K562 (cell line): ENCODE measurements around the gene PIK3AP1. TPM values are rescaled to one million over a fixed set of nuclear protein-coding genes. Genes with fewer than 3 reads are reported as not detected.

Source experiments
- ATAC-seq: fragments of 200-7000 bp; cut with Tn5 transposase; 3 replicates; pipeline ENCODE4 v1.9.1; 2020; ENCODE audit warnings: moderate library complexity
- BruUV-seq: library from RNA; stranded (reverse); fragments of 400-500 nt; replicated peaks from 2 replicates; lab custom pipeline; 2021; lab: Mats Ljungman, UMichigan
- CTCF ChIA-PET: fragments of 300-600 bp; formaldehyde crosslinking; extraction: SDS; loops from one replicate; lab custom pipeline; 2021; ENCODE audit warnings: low intra/inter-chr PET ratio; lab: Yijun Ruan, JAX
- POLR2A ChIA-PET: fragments of 300-600, 350-650 bp; sonication (Branson Sonifier 250); formaldehyde crosslinking; extraction: SDS; loops from one replicate; lab custom pipeline; 2021; ENCODE audit warnings: antibody characterized with exemption, inconsistent platforms; lab: Yijun Ruan, JAX
- DNase-seq, 4 experiments: peaks; one replicate each; pipeline versions ENCODE4 v3.0.0 to v3.0.0-alpha.2; 2011 to 2018; ENCODE audit warnings: low spot score in 3 of 4, mixed read lengths in 3 of 4; ENCODE audit errors: extremely low read depth in 1 of 4
- FAIRE-seq: peaks from 2 replicates; lab custom pipeline; 2011; peaks lifted over from hg19 to GRCh38; lab: Jason Lieb, UNC
- H2AFZ ChIP-seq: 2 replicates; pipeline ENCODE4 v1.6.0; 2011; ENCODE audit warnings: low read depth, low read length, control low read depth, inconsistent platforms
- H3K27ac ChIP-seq: fragments of 200-600 bp; 3 replicates; pipeline ENCODE4 v1.8.0; 2011; ENCODE audit warnings: low read depth, mild to moderate bottlenecking, control low read depth, inconsistent platforms, low read length, moderate library complexity, mixed read lengths; ENCODE audit errors: extremely low read depth
- H3K27me3 ChIP-seq, 2 experiments: fragments of 300-600 bp in 1 of 2; 2 replicates in 1 of 2; 3 replicates in 1 of 2; pipeline versions ENCODE4 v1.6.0 to v1.8.0; 2011; ENCODE audit warnings: inconsistent platforms in 2 of 2, low read length in 2 of 2, mild to moderate bottlenecking in 1 of 2, mixed read lengths in 1 of 2, moderate library complexity in 1 of 2; ENCODE audit not compliant: control insufficient read depth in 2 of 2, insufficient read depth in 2 of 2
- H3K36me3 ChIP-seq: fragments of 300-600 bp; 3 replicates; pipeline ENCODE4 v1.8.0; 2011; ENCODE audit warnings: mild to moderate bottlenecking, low read length, inconsistent platforms; ENCODE audit not compliant: control insufficient read depth, insufficient read depth
- H3K4me1 ChIP-seq, 2 experiments: fragments of 200-600 bp in 1 of 2; replicated peaks in 1 of 2; 2 replicates in 1 of 2; 3 replicates in 1 of 2; pipeline versions ENCODE4 v1.5.1 to v1.8.0; 2011; ENCODE audit warnings: inconsistent platforms in 2 of 2, low read length in 2 of 2, mild to moderate bottlenecking in 1 of 2, mixed read lengths in 1 of 2, moderate library complexity in 1 of 2; ENCODE audit not compliant: control insufficient read depth in 2 of 2, insufficient read depth in 2 of 2
- H3K4me2 ChIP-seq: 2 replicates; pipeline ENCODE4 v1.6.1; 2011; ENCODE audit warnings: low read length, control low read depth, inconsistent platforms, mixed read lengths; ENCODE audit not compliant: insufficient read depth
- H3K4me3 ChIP-seq: fragments of 200-600 bp; sonication (generic), shearing (Covaris generic); 2 replicates; pipeline ENCODE4 v1.5.1; 2016; ENCODE audit warnings: control low read depth, inconsistent platforms
- H3K79me2 ChIP-seq: fragments of 200-600 bp; 3 replicates; pipeline ENCODE4 v1.8.0; 2011; ENCODE audit warnings: low read length, inconsistent platforms; ENCODE audit not compliant: control insufficient read depth, insufficient read depth
- H3K9ac ChIP-seq, 2 experiments: 2 replicates each; pipeline versions ENCODE4 v1.6.0 to v1.6.1; 2011; ENCODE audit warnings: low read depth in 2 of 2, low read length in 2 of 2, control low read depth in 1 of 2, inconsistent platforms in 1 of 2, mild to moderate bottlenecking in 1 of 2, mixed read lengths in 1 of 2; ENCODE audit not compliant: insufficient read depth in 1 of 2
- H3K9me1 ChIP-seq: one replicate; pipeline ENCODE4 v1.6.0; 2011; ENCODE audit warnings: inconsistent platforms, mild to moderate bottlenecking, low read length, moderate library complexity; ENCODE audit not compliant: control insufficient read depth, insufficient read depth
- H3K9me3 ChIP-seq: replicated peaks from 2 replicates; pipeline ENCODE4 v1.5.1; 2011; ENCODE audit warnings: low read depth, low read length, inconsistent platforms; ENCODE audit not compliant: control insufficient read depth, insufficient read depth
- H4K20me1 ChIP-seq: replicated peaks from 2 replicates; pipeline ENCODE4 v1.6.1; 2011; ENCODE audit warnings: low read length, inconsistent platforms, mixed read lengths; ENCODE audit not compliant: control insufficient read depth, insufficient read depth
- BCOR ChIP-seq: fragments of 450-650 bp; IDR thresholded peaks from 2 replicates; pipeline ENCODE4 v1.6.1; 2016
- CBX8 ChIP-seq: fragments of 200-600 bp; sonication (generic); IDR thresholded peaks from 2 replicates; pipeline ENCODE4 v1.6.1; 2012; ENCODE audit warnings: borderline replicate concordance, mixed run types, low read depth, mild to moderate bottlenecking, moderate library complexity, mixed read lengths, low read length, control low read depth, inconsistent platforms; ENCODE audit not compliant: poor library complexity, severe bottlenecking; ENCODE audit errors: extremely low read depth
- FOXA3 ChIP-seq, 2 experiments: fragments of 450-650 bp in 1 of 2; sonication (generic) in 1 of 2; formaldehyde crosslinking; IDR thresholded peaks in 1 of 2; conservative IDR thresholded peaks in 1 of 2; 2 replicates each; pipeline versions ENCODE4 v1.4.0 to v1.8.0; 2020 to 2022; ENCODE audit warnings: mild to moderate bottlenecking in 2 of 2, missing genetic modification reagents in 1 of 2
- GATAD2A ChIP-seq: fragments of 450-650 bp; IDR thresholded peaks from 2 replicates; pipeline ENCODE4 v1.6.1; 2017
- HLTF ChIP-seq: fragments of 450-650 bp; IDR thresholded peaks from 2 replicates; pipeline ENCODE4 v1.6.1; 2016
- HMG20A ChIP-seq: fragments of 450-650 bp; formaldehyde crosslinking; conservative IDR thresholded peaks from 2 replicates; pipeline ENCODE4 v1.4.0; 2020; ENCODE audit warnings: mild to moderate bottlenecking, mixed read lengths
- LCOR ChIP-seq: sonication (generic); formaldehyde crosslinking; IDR thresholded peaks from 2 replicates; pipeline ENCODE4 v1.8.0; 2022; ENCODE audit warnings: mild to moderate bottlenecking, missing genetic modification reagents
- MTA1 ChIP-seq: fragments of 450-650 bp; IDR thresholded peaks from 2 replicates; pipeline ENCODE4 v1.6.1; 2017; ENCODE audit warnings: borderline replicate concordance
- NFATC3 ChIP-seq: fragments of 450-650 bp; IDR thresholded peaks from 2 replicates; pipeline ENCODE4 v1.6.1; 2017; ENCODE audit warnings: mild to moderate bottlenecking
- NR2C1 ChIP-seq, 2 experiments: fragments of 450-650 bp; IDR thresholded peaks; 2 replicates each; pipeline ENCODE4 v1.6.1; 2017; ENCODE audit warnings: mild to moderate bottlenecking in 2 of 2, antibody characterized with exemption in 1 of 2, inconsistent platforms in 1 of 2, missing compliant biosample characterization in 1 of 2, missing genetic modification characterization in 1 of 2
- RBM34 ChIP-seq: fragments of 200-400 bp; formaldehyde crosslinking; IDR thresholded peaks from 2 replicates; pipeline ENCODE4 v1.6.1; 2018; ENCODE audit warnings: low read length, borderline replicate concordance; ENCODE audit not compliant: insufficient read depth
- SMARCE1 ChIP-seq: fragments of 450-650 bp; IDR thresholded peaks from 2 replicates; pipeline ENCODE4 v1.7.1; 2016; ENCODE audit warnings: mild to moderate bottlenecking
- TARDBP ChIP-seq: fragments of 450-650 bp; IDR thresholded peaks from 2 replicates; pipeline ENCODE4 v1.6.1; 2016
- ZNF23 ChIP-seq: fragments of 250-450 bp; sonication (Bioruptor Pico); IDR thresholded peaks from 2 replicates; pipeline ENCODE4 v1.4.0; 2020; ENCODE audit warnings: mild to moderate bottlenecking
- ZNF408 ChIP-seq: fragments of 250-450 bp; sonication (Bioruptor Pico); IDR thresholded peaks from 2 replicates; pipeline ENCODE4 v1.4.0; 2020; ENCODE audit warnings: low read depth, mild to moderate bottlenecking, moderate library complexity
- ZNF584 ChIP-seq: fragments of 200-800 bp; sonication (Bioruptor generic); IDR thresholded peaks from 2 replicates; pipeline ENCODE4 v1.6.1; 2016; ENCODE audit warnings: low read depth, mild to moderate bottlenecking, missing genetic modification characterization, missing compliant biosample characterization
- WGBS: fragments of 100-300 bp; shearing (Covaris generic); methylation state at CpG from one replicate; pipeline ENCODE4 v1.1.6; 2016; ENCODE audit warnings: low coverage, mixed read lengths; ENCODE audit not compliant: insufficient coverage; ENCODE audit errors: missing lambda C conversion rate; 5-methylcytosine and 5-hydroxymethylcytosine counted together
- in situ Hi-C: fragments of 300-500 bp; cut with MboI; formaldehyde crosslinking; loops from 4 replicates; pipeline ENCODE4 v1.15.0; 2018; ENCODE audit warnings: inconsistent platforms, mixed read lengths
- intact Hi-C: fragments of 100-400 bp; cut with micrococcal nuclease; formaldehyde crosslinking; loops from 2 replicates; pipeline ENCODE4 v1.14.2; 2022
- polyA plus RNA-seq, 8 experiments: library from polyadenylated mRNA; depleted of rRNA in 4 of 8; stranded (reverse) in 5 of 8; unstranded in 3 of 8; fragments of >200 nt; fragmentation: Nextera tagmentation in 2 of 8; fragmentation: Illumina TruSeq in 1 of 8; extraction: Ambion mirVana in 2 of 8; extraction: Trizol in 1 of 8; gene quantifications; 2 replicates each; pipeline versions ENCODE4 v1.2.1 to v1.2.3, GENCODE V29; 2011 to 2014; ENCODE audit warnings: inconsistent platforms in 1 of 8, missing spikeins in 1 of 8
- total RNA-seq, 7 experiments: library from RNA; depleted of rRNA in 6 of 7; stranded (reverse); fragments of >200 nt in 6 of 7; fragmentation: Illumina TruSeq in 2 of 7; extraction: Trizol in 2 of 7; gene quantifications; 2 replicates each; pipeline versions ENCODE4 v1.2.1 to v1.2.3, GENCODE V29; 2011 to 2021; ENCODE audit warnings: low replicate concordance in 1 of 7
- TF ChIP-seq, protein P1 (sequence below): fragments of 450-650 bp; formaldehyde crosslinking; IDR thresholded peaks from 2 replicates; pipeline ENCODE4 v1.4.0; 2020; ENCODE audit warnings: mild to moderate bottlenecking, moderate library complexity

The PIK3AP1 gene
- total and polyA plus RNA-seq, 9 of the 15 experiments (the other 6 are each of a cell fraction or from before 2014, with no cell fraction given), result 0.20 to 2.4 (median 1.4) TPM

DNA sequence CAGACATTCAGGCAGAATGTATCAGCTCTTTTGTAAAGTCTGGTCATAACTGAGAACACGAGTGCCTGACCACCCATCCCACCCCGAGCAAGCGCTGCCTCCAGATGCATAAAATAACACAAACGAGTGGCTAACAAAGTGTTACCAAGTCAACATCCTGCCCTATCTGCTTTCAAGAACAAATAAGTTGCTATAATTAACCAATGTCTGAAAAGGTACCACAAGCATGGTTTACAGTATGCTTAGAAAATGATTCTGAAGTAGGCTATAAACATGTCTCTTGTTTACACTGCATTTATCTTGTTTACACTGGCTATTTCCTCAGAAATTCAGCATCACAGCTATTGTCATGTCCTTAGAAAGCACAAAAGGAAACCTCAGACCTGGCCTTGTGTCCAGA is 49.5 kb downstream of the PIK3AP1 start:
- no peaks in the 10 kb centered on the region for H3K36me3 ChIP-seq
- CTCF ChIA-PET, result no interaction called here
- H3K9me1 ChIP-seq, result no peaks in the 10 kb centered on the region
- no peak overlapping the region for H3K9ac ChIP-seq
- in situ Hi-C loops, result no loop called here
- BruUV-seq, result no TSS peak
- DNase-seq, result no peak
- no peak overlapping the region for H2AFZ ChIP-seq
- WGBS, result 59% methylated on average over 3 of the region's 4 CpGs
- peaks cover 0 to 5% of the 10 kb centered on the region in 2 experiments; a peak in 4 of 5 replicates for H3K4me1 ChIP-seq
- TF ChIP-seq FOXA3 (CRISPR knock-in tag; conservative IDR thresholded peaks at IDR 0.05 in 1 of 2, IDR thresholded peaks at IDR 0.05 in 1 of 2), result 0 out of 4 replicates have a peak, but pooled peaks of 1 of the 2 experiments have one; percentile 7
- TF ChIP-seq ZNF584 (CRISPR knock-in tag), result no peak
- POLR2A ChIA-PET, result no interaction called here
- no peak overlapping the region for H3K4me2 ChIP-seq
- H3K27ac ChIP-seq, result no peak overlapping the region
- intact Hi-C loops, result no loop called here
- no peaks in the 10 kb centered on the region for H4K20me1 ChIP-seq
- no peaks in the 10 kb centered on the region for H3K79me2 ChIP-seq
- no peaks in the 10 kb centered on the region for H3K9me3 ChIP-seq
- no peak for ATAC-seq
- no peaks in the 10 kb centered on the region for H3K27me3 ChIP-seq
- H3K4me3 ChIP-seq, result no peak overlapping the region
- no peak for FAIRE-seq

DNA sequence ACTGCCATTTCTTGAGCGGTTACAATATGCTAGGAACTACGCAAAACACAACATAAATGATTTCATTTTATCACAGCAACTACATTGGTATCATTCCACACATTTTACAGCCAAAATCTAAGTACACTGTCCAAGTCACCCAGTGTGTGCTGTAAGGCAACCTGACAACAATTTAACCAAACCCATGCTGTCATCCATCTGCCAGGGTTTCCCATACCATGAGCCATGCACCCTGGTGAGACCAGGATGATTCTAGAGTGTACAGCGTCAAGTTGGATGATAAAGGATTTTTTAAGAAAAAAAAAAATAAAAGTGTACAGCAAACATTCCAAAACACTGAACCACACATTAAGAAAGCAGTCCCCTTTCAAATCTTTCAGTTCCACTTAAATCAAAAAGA is 52.9 kb downstream of the PIK3AP1 start:
- Histone ChIP-seq H3K9me3 (no peaks in the 10 kb centered on the region), H3K79me2 (no peaks in the 10 kb centered on the region), H3K9me1 (no peaks in the 10 kb centered on the region), H3K4me1 (peaks cover 0 to 5% of the 10 kb centered on the region in 2 experiments; a peak in 2 of 5 replicates), H3K4me3 (no peak overlapping the region), H3K27ac (no peak overlapping the region), H4K20me1 (no peaks in the 10 kb centered on the region), H3K9ac (no peak overlapping the region), H3K4me2 (no peak overlapping the region), H2AFZ (no peak overlapping the region), H3K27me3 (no peaks in the 10 kb centered on the region), H3K36me3 (no peaks in the 10 kb centered on the region)
- CTCF ChIA-PET, result no interaction called here
- no TSS peak for BruUV-seq
- WGBS, result 70% methylated on average over 3 of the region's 3 CpGs
- FAIRE-seq (no peak), ATAC-seq (no peak), DNase-seq (no peak)
- intact Hi-C loops, result no loop called here
- POLR2A ChIA-PET, result no interaction called here
- in situ Hi-C loops, result no loop called here
- TF ChIP-seq LCOR, result no peak
- no peak for TF ChIP-seq ZNF408
- TF ChIP-seq CBX8, result no peak
- TF ChIP-seq NR2C1 (IDR thresholded peaks at IDR 0.05), result no peak
- TF ChIP-seq NR2C1 (tag; IDR thresholded peaks at IDR 0.05), result no peak
- no peak for TF ChIP-seq RBM34
- TF ChIP-seq BCOR, result no peak
- TF ChIP-seq HMG20A (CRISPR knock-in tag), result no peak
- no peak for TF ChIP-seq ZNF23 (CRISPR knock-in tag)
- TF ChIP-seq, protein P1, sequence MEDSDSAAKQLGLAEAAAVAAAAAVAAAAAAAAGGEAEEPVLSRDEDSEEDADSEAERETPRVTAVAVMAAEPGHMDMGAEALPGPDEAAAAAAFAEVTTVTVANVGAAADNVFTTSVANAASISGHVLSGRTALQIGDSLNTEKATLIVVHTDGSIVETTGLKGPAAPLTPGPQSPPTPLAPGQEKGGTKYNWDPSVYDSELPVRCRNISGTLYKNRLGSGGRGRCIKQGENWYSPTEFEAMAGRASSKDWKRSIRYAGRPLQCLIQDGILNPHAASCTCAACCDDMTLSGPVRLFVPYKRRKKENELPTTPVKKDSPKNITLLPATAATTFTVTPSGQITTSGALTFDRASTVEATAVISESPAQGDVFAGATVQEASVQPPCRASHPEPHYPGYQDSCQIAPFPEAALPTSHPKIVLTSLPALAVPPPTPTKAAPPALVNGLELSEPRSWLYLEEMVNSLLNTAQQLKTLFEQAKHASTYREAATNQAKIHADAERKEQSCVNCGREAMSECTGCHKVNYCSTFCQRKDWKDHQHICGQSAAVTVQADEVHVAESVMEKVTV, result no peak
- TF ChIP-seq SMARCE1, result no peak
- TF ChIP-seq MTA1, result no peak
- TF ChIP-seq GATAD2A, result no peak
- TF ChIP-seq TARDBP, result no peak
- TF ChIP-seq HLTF, result no peak
- TF ChIP-seq NFATC3, result no peak
